H1 (cell line): ENCODE results near the gene PPIG. TPM values are rescaled to one million over a fixed set of nuclear protein-coding genes. Genes with fewer than 3 reads are reported as not detected.

ENCODE experiments used
- CHD7 ChIP-seq: fragments of 300-600 bp; sonication (generic); IDR thresholded peaks from 2 replicates; pipeline ENCODE4 v1.7.1; 2012; ENCODE audit warnings: low read length, moderate library complexity, mild to moderate bottlenecking, inconsistent platforms; ENCODE audit not compliant: insufficient replicate concordance
- CTBP2 ChIP-seq: IDR thresholded peaks from 2 replicates; pipeline ENCODE4 v1.7.0; 2011; ENCODE audit warnings: borderline replicate concordance, mild to moderate bottlenecking, moderate library complexity, mixed read lengths, low read length; ENCODE audit not compliant: insufficient read depth, insufficient read length
- JUND ChIP-seq: IDR thresholded peaks from 2 replicates; pipeline ENCODE4 v1.6.1; 2011; ENCODE audit warnings: mild to moderate bottlenecking, improper control_type of control experiment, low read length
- KDM4A ChIP-seq: IDR thresholded peaks from one replicate; pipeline ENCODE4 v1.7.1; 2012; ENCODE audit warnings: low read depth, mild to moderate bottlenecking, moderate library complexity, low read length, inconsistent platforms; ENCODE audit not compliant: severe bottlenecking
- TAF7 ChIP-seq: optimal IDR thresholded peaks from 2 replicates; pipeline ENCODE3; 2011; ENCODE audit warnings: low read depth, mild to moderate bottlenecking, inconsistent platforms, low read length, moderate library complexity, borderline replicate concordance
- ZNF274 ChIP-seq: IDR thresholded peaks from 2 replicates; pipeline ENCODE4 v1.7.0; 2012; ENCODE audit warnings: low read length, borderline replicate concordance; ENCODE audit errors: extremely low read depth
- polyA plus RNA-seq, 7 experiments: library from polyadenylated mRNA; depleted of rRNA in 3 of 7; stranded (reverse) in 5 of 7; unstranded in 2 of 7; fragments of >200 nt in 5 of 7; fragments of 200-250 nt in 2 of 7; gene quantifications; 1 replicate in 5 of 7; 2 replicates in 1 of 7; 4 replicates in 1 of 7; pipeline versions ENCODE4 v1.2.1 to v1.2.3, GENCODE V29; 2011 to 2013; ENCODE audit warnings: missing spikeins in 2 of 7, mixed read lengths in 2 of 7
- total RNA-seq: library from RNA; stranded (reverse); fragmentation: NEBNext Ultra II Directional; extraction: Animal tissue kit (Norgen Biotek cat#: 25700); gene quantifications from 2 replicates; pipeline ENCODE4 v1.2.1, GENCODE V29; 2021

PPIG gene
- total and polyA plus RNA-seq, 2 of the 8 experiments (the other 6 are each of a cell fraction or from before 2014, with no cell fraction given), result 14.7 to 71.0 TPM

- no peak for TF ChIP-seq CHD7
- no peak for TF ChIP-seq ZNF274
- TF ChIP-seq TAF7, result no peak
- no peak for TF ChIP-seq KDM4A
- TF ChIP-seq CTBP2, result no peak
- TF ChIP-seq JUND, result no peak
- TF ChIP-seq, all 59 proteins: peak for 0
Measured at GRCh38 chr2:169670215-169670651, 86.1 kb downstream of the PPIG start (continued).
